Coronary artery (tissue), 2 donors: ENCODE results near the gene ZMYND15.
A peak's percentile ranks its signal among the peaks of the same experiment; 100 is the strongest.

Experiments
- DNase-seq: peaks from one replicate; pipeline ENCODE4 v3.0.0-alpha.2; 2017; ENCODE audit warnings: low spot score
- H3K27ac ChIP-seq, 2 donors: fragments of 200-600 bp; sonication (generic); one replicate each; pipeline ENCODE4 v1.5.1; 2016 to 2019
- H3K4me3 ChIP-seq: fragments of 200-600 bp; sonication (generic); 2 replicates; pipeline ENCODE4 v1.5.1; 2016; ENCODE audit warnings: mild to moderate bottlenecking, moderate library complexity
- TF ChIP-seq, protein P1 (sequence below): fragments of 200-600 bp; sonication (generic); IDR thresholded peaks from one replicate; pipeline ENCODE4 v1.5.1; 2019; ENCODE audit warnings: antibody characterized with exemption

The ZMYND15 gene

DNA sequence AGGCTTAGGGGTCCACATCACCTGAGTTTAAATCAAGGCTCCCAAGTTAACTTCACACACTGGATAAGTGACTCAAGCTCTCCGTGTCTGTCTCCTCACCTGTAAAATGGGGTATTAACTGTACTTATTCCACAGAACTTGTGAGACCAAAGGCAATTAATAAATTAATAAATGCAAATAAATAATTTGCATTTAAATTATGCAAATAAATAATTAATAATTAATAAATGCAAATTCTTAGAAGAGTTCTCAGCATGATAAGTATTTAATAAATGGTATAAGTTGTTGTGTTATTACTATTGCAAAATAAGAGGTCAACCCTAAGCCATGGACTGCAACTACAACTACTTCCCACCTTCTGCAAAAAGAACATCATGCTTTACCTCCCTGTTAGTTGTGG, 13.8 kb downstream of the ZMYND15 start:
- DNase-seq, result no peak
- TF ChIP-seq, protein P1, sequence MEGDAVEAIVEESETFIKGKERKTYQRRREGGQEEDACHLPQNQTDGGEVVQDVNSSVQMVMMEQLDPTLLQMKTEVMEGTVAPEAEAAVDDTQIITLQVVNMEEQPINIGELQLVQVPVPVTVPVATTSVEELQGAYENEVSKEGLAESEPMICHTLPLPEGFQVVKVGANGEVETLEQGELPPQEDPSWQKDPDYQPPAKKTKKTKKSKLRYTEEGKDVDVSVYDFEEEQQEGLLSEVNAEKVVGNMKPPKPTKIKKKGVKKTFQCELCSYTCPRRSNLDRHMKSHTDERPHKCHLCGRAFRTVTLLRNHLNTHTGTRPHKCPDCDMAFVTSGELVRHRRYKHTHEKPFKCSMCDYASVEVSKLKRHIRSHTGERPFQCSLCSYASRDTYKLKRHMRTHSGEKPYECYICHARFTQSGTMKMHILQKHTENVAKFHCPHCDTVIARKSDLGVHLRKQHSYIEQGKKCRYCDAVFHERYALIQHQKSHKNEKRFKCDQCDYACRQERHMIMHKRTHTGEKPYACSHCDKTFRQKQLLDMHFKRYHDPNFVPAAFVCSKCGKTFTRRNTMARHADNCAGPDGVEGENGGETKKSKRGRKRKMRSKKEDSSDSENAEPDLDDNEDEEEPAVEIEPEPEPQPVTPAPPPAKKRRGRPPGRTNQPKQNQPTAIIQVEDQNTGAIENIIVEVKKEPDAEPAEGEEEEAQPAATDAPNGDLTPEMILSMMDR, result no peak

DNA sequence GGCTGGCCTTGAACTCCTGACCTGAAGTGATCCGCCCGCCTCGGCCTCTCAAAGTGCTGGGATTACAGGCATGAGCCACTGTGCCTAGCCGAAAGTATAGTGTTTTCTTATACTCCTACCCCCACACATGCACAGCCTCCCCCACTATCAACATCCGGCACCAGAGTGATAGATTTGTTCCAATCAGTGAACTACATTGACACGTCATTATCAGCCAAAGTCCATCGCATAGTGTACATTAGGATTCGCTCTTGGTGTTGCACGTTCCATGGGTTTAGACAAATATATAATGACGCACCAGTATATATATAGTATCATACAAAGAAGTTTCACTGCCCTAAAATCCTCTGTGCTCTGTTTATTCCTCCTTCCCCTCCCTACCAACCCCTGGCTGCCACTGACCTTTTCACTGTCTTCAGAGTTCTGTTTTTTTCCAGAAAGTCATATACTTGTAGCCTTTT, 20.2 kb downstream of the ZMYND15 start:
- DNase-seq, result no peak
- TF ChIP-seq, protein P1, result no peak
- H3K27ac ChIP-seq, result no peak overlapping the region
- no peak overlapping the region for H3K4me3 ChIP-seq

More for the DNA sequence above, 13.8 kb downstream of the ZMYND15 start:
- Histone ChIP-seq H3K4me3 (no peak overlapping the region), H3K27ac (no peak overlapping the region)

DNA sequence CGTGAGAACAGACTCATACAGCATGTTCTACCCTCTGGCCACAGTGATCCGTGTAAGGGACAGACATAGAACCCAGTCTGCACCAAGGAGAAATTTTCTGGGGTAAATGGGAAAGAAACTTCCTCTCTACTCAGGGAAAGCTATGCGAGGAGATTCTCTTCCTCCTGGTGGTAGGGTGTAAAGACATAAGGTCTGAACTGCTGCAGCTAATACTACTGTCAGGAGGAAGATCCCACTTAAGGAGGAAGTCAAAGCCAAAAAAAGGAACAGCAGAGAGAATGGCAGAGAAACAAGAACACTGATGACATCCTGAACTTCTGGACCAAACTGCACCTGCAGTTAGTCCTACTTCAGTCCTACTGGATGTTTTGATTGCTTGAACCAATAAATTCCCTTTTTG, 25.0 kb downstream of the ZMYND15 start:
- TF ChIP-seq, protein P1, result no peak
- Histone ChIP-seq H3K4me3 (no peak overlapping the region), H3K27ac (peak overlapping the region in 1 of 2 donors; percentile 73)
- DNase-seq, result no peak

DNA sequence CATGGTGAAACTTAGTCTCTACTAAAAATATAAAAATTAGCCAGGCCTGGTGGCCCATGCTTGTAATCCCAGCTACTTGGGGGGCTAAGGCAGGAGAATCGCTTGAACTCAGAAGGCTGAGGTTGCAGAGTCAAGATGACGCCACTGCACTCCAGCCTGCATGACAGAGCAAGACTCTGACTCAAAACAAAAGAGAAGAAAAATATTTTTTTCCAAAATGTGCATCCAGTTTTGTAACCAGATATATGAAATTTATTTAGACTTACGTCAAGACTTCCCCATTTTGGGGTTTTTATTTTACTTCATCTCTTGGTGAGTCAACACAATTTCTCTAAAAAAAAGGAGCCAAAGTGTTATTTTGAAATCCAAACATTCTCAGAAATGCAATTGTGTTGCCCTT, 26.6 kb downstream of the ZMYND15 start:
- H3K27ac ChIP-seq, result peak overlapping the region in 1 of 2 donors; percentile 70
- no peak for DNase-seq
- TF ChIP-seq, protein P1, result no peak
- no peak overlapping the region for H3K4me3 ChIP-seq

DNA sequence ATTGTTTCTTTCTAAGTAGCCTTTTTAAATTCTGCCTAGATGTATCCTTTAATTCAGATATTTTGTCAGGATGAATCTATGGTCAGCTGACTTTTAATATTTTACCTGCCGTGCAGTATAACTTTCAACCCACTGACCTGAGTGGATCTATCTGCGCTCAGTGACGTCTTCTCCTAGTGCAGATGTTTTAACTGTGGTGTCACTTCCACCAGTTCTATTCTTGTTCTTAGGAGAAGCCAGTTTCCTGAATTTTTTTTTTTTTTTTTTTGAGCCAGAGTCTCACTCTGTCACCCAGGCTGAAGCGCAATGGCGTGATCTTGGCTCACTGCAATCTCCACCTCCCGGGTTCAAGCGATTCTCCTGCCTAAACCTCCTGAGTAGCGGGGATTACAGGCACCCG, 27.1 kb downstream of the ZMYND15 start:
- Histone ChIP-seq H3K4me3 (no peak overlapping the region), H3K27ac (peak overlapping the region in 1 of 2 donors; percentile 17)
- DNase-seq, result no peak
- TF ChIP-seq, protein P1, result no peak

DNA sequence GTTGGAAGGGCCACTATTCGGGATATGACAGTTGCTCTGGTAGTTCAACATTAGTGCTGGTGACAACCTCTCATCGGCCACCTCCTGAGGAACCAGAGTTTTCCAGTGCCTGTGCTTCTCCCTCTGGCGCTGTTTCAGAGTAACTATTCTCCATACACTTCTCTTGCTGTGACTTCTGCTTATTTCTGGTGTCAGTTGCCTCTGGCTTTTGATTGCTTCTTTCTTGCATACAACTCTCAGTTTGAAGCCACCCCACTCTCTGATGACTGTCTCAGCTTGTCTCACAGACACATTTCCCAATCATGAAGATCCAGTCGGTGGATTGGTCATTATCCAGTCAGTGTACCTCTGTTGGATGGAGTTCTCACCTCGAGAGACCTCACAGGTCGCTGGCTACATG, 28.7 kb downstream of the ZMYND15 start:
- TF ChIP-seq, protein P1, result no peak
- Histone ChIP-seq H3K4me3 (no peak overlapping the region), H3K27ac (peak overlapping the region in 1 of 2 donors; percentile 8)
- DNase-seq, result no peak

DNA sequence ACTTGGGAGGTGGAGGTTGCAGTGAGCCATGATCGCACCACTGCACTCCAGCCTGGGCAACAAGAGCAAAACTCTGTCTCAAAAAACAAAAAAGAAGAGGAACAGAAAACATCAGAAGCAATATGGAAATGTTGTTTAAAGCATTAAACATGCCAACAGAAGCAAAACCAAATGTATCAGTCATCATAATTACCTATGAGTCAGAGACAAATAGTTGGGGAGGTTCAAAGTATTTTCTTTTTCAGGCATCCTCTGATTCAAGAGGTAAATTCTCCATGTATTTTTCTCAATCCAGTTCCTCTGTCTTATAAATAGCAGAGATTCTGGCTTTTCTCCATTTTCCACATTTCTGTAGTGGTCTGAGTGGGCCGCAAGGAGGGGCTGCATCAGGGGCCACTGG, 30.0 kb downstream of the ZMYND15 start:
- H3K27ac ChIP-seq, result no peak overlapping the region
- TF ChIP-seq, protein P1, result no peak
- DNase-seq, result no peak
- no peak overlapping the region for H3K4me3 ChIP-seq
